Smooth muscle cell (in vitro differentiated cells): Measurements from ENCODE around the gene DIP2C. TPM values are rescaled to one million over a fixed set of nuclear protein-coding genes. Genes with fewer than 3 reads are reported as not detected.
"Not testable (repeated sequence)": the region's sequence is repeated elsewhere in the genome, so short reads cannot be mapped to it uniquely, and the experiment has no call there.

Experiments
- DNase-seq: peaks from one replicate; lab custom pipeline; 2025; ENCODE audit not compliant: unreplicated experiment; lab: John Stamatoyannopoulos, UW
- H2AFZ ChIP-seq: fragments of 200-600 bp; sonication (generic); 2 replicates; pipeline ENCODE4 v1.6.0; 2016; ENCODE audit warnings: antibody characterized with exemption, low read depth, mild to moderate bottlenecking
- H3F3A ChIP-seq: fragments of 200-600 bp; sonication (generic); 2 replicates; pipeline ENCODE4 v1.6.0; 2017; ENCODE audit warnings: antibody characterized with exemption, low read depth
- H3K27ac ChIP-seq: fragments of 200-600 bp; sonication (generic); 2 replicates; pipeline ENCODE4 v1.5.1; 2016; ENCODE audit warnings: low read depth, mild to moderate bottlenecking
- H3K27me3 ChIP-seq: fragments of 200-600 bp; sonication (generic); 2 replicates; pipeline ENCODE4 v1.6.1; 2016; ENCODE audit warnings: low read depth, mild to moderate bottlenecking
- H3K36me3 ChIP-seq: fragments of 200-600 bp; sonication (generic); 2 replicates; pipeline ENCODE4 v1.5.1; 2016; ENCODE audit warnings: low read depth
- H3K4me1 ChIP-seq: fragments of 200-600 bp; sonication (generic); 2 replicates; pipeline ENCODE4 v1.5.1; 2016; ENCODE audit warnings: low read depth
- H3K4me2 ChIP-seq: fragments of 200-600 bp; sonication (generic); 2 replicates; pipeline ENCODE4 v1.6.0; 2016; ENCODE audit warnings: mild to moderate bottlenecking
- H3K4me3 ChIP-seq: fragments of 200-600 bp; sonication (generic); 2 replicates; pipeline ENCODE4 v1.5.1; 2016; ENCODE audit warnings: mild to moderate bottlenecking
- H3K79me2 ChIP-seq: fragments of 200-600 bp; sonication (generic); 2 replicates; pipeline ENCODE4 v1.6.0; 2016; ENCODE audit warnings: low read depth, mild to moderate bottlenecking
- H3K9ac ChIP-seq: fragments of 200-600 bp; sonication (generic); 2 replicates; pipeline ENCODE4 v1.6.0; 2016; ENCODE audit warnings: low read depth
- H3K9me3 ChIP-seq: fragments of 200-600 bp; sonication (generic); replicated peaks from 2 replicates; pipeline ENCODE4 v1.5.1; 2016; ENCODE audit warnings: low read depth
- H4K20me1 ChIP-seq: fragments of 200-600 bp; sonication (generic); 2 replicates; pipeline ENCODE4 v1.6.0; 2016; ENCODE audit warnings: low read depth
- CTCF ChIP-seq: fragments of 200-600 bp; sonication (generic); IDR thresholded peaks from 2 replicates; pipeline ENCODE4 v1.5.1; 2017; ENCODE audit warnings: borderline replicate concordance, mild to moderate bottlenecking, antibody characterized with exemption; ENCODE audit not compliant: insufficient read depth, poor library complexity, severe bottlenecking
- WGBS: methylation state at CpG from one replicate; pipeline ENCODE4 v1.1.7; 2016; ENCODE audit warnings: low lambda C conversion rate; 5-methylcytosine and 5-hydroxymethylcytosine counted together
- polyA plus RNA-seq: library from polyadenylated mRNA; unstranded; fragments of >200 nt; fragmentation: Nextera tagmentation; extraction: Ambion mirVana; gene quantifications from 2 replicates; pipeline ENCODE4 v1.2.1, GENCODE V29; 2016
- total RNA-seq: library from RNA; depleted of rRNA; stranded (reverse); fragments of >200 nt; gene quantifications from 2 replicates; pipeline ENCODE4 v1.2.3, GENCODE V29; 2014

DIP2C gene
- total and polyA plus RNA-seq, 2 experiments from 2014 or later, result 14.9 to 15.3 TPM

GRCh38 chr10:598415-599170 is 90.9 kb downstream of the DIP2C start:
- Histone ChIP-seq H3K9me3 (no peaks in the 10 kb centered on the region), H3K9ac (peak overlapping the region; percentile 82), H3K27ac (peak overlapping the region; percentile 98), H2AFZ (no peak overlapping the region), H3K4me1 (peaks cover 27% of the 10 kb centered on the region), H3K4me3 (no peak overlapping the region), H3K4me2 (peak overlapping the region; percentile 73), H3F3A (peaks cover 16% of the 10 kb centered on the region), H3K36me3 (no peaks in the 10 kb centered on the region), H3K79me2 (peaks cover 73% of the 10 kb centered on the region), H4K20me1 (peaks cover 1% of the 10 kb centered on the region), H3K27me3 (no peaks in the 10 kb centered on the region)
- DNase-seq, result peak; percentile 18
- TF ChIP-seq CTCF, result no peak
- 30% methylated on average over 17 of the region's 17 CpGs for WGBS

- Histone ChIP-seq H3K36me3 (no peaks in the 10 kb centered on the region), H3K27ac (peak overlapping the region; percentile 98), H3K27me3 (no peaks in the 10 kb centered on the region), H3F3A (peaks cover 16% of the 10 kb centered on the region), H4K20me1 (peaks cover 4% of the 10 kb centered on the region), H3K79me2 (peaks cover 69% of the 10 kb centered on the region), H2AFZ (no peak overlapping the region), H3K9ac (peak overlapping the region; percentile 56), H3K4me1 (peaks cover 27% of the 10 kb centered on the region), H3K9me3 (no peaks in the 10 kb centered on the region), H3K4me3 (no peak overlapping the region), H3K4me2 (peak overlapping the region; percentile 73)
- no peak for TF ChIP-seq CTCF
- no peak for DNase-seq
- 93% methylated on average over 17 of the region's 17 CpGs for WGBS
These were observed 91.5 kb downstream of the DIP2C start for GRCh38 chr10:597976-598375.

- Histone ChIP-seq H3K9me3 (no peaks in the 10 kb centered on the region), H3F3A (peaks cover 16% of the 10 kb centered on the region), H3K4me1 (peaks cover 26% of the 10 kb centered on the region), H4K20me1 (peaks cover 15% of the 10 kb centered on the region), H3K9ac (no peak overlapping the region), H3K4me3 (no peak overlapping the region), H3K4me2 (no peak overlapping the region), H3K36me3 (no peaks in the 10 kb centered on the region), H3K27ac (peak overlapping the region; percentile 98), H3K27me3 (no peaks in the 10 kb centered on the region), H3K79me2 (peaks cover 69% of the 10 kb centered on the region), H2AFZ (no peak overlapping the region)
- no peak for TF ChIP-seq CTCF
- DNase-seq, result no peak
- 96% methylated on average over 17 of the region's 17 CpGs for whole genome bisulfite sequencing
These were observed 92.6 kb downstream of the DIP2C start for GRCh38 chr10:596725-597345.

GRCh38 chr10:596131-596530 is 93.3 kb downstream of the DIP2C start:
- not testable (repeated sequence) for H3K36me3 ChIP-seq, H3K4me3 ChIP-seq, H2AFZ ChIP-seq, H3K27me3 ChIP-seq, H3K9me3 ChIP-seq, DNase-seq, H3K4me2 ChIP-seq
- peak overlapping the region; percentile 90 for H3K27ac ChIP-seq
- WGBS, result 95% methylated on average over 10 of the region's 10 CpGs
- peaks cover 72% of the 10 kb centered on the region for H3K79me2 ChIP-seq
- peaks cover 19% of the 10 kb centered on the region for H3K4me1 ChIP-seq
- H3K9ac ChIP-seq, result peak overlapping the region; percentile 8
- peaks cover 21% of the 10 kb centered on the region for H4K20me1 ChIP-seq
- H3F3A ChIP-seq, result peaks cover 13% of the 10 kb centered on the region
